Neural progenitor cell (in vitro differentiated cells): ENCODE measurements around the gene NDUFV1. TPM values are rescaled to one million over a fixed set of nuclear protein-coding genes. Genes with fewer than 3 reads are reported as not detected.

Source experiments
- DNase-seq: peaks from one replicate; pipeline ENCODE4 v3.0.0-alpha.2; 2016; ENCODE audit warnings: low spot score
- H2AFZ ChIP-seq: fragments of 200-600 bp; sonication (generic); replicated peaks from 2 replicates; pipeline ENCODE4 v1.6.1; 2016; ENCODE audit warnings: antibody characterized with exemption
- H3F3A ChIP-seq: fragments of 200-600 bp; sonication (generic); 2 replicates; pipeline ENCODE4 v1.6.1; 2016; ENCODE audit warnings: antibody characterized with exemption, low read depth
- H3K27ac ChIP-seq: fragments of 200-600 bp; sonication (generic); 2 replicates; pipeline ENCODE4 v1.5.1; 2016; ENCODE audit warnings: mild to moderate bottlenecking
- H3K27me3 ChIP-seq: fragments of 200-600 bp; sonication (generic); 2 replicates; pipeline ENCODE4 v1.6.1; 2016; ENCODE audit warnings: mild to moderate bottlenecking, moderate library complexity
- H3K36me3 ChIP-seq: fragments of 200-600 bp; sonication (generic); 2 replicates; pipeline ENCODE4 v1.5.1; 2016
- H3K4me1 ChIP-seq: fragments of 200-600 bp; sonication (generic); 2 replicates; pipeline ENCODE4 v1.6.1; 2016; ENCODE audit warnings: mixed run types
- H3K4me2 ChIP-seq: fragments of 200-600 bp; sonication (generic); 2 replicates; pipeline ENCODE4 v1.6.1; 2016
- H3K4me3 ChIP-seq: fragments of 200-600 bp; sonication (generic); 2 replicates; pipeline ENCODE4 v1.5.1; 2016
- H3K79me2 ChIP-seq: fragments of 200-600 bp; sonication (generic); 2 replicates; pipeline ENCODE4 v1.6.1; 2016; ENCODE audit warnings: low read depth
- H3K9ac ChIP-seq: fragments of 200-600 bp; sonication (generic); 2 replicates; pipeline ENCODE4 v1.6.1; 2016
- H3K9me3 ChIP-seq: fragments of 200-600 bp; sonication (generic); 2 replicates; pipeline ENCODE4 v1.5.1; 2016; ENCODE audit warnings: low read depth
- H4K20me1 ChIP-seq: fragments of 200-600 bp; sonication (generic); 2 replicates; pipeline ENCODE4 v1.6.1; 2016; ENCODE audit warnings: low read depth
- H3K27ac Mint-ChIP-seq: 3 replicates; pipeline ENCODE4 v1.8.0; 2021; ENCODE audit warnings: mixed read lengths
- H3K27me3 Mint-ChIP-seq: 2 replicates; pipeline ENCODE4 v1.8.0; 2022; ENCODE audit warnings: low read depth, mild to moderate bottlenecking, inconsistent platforms, moderate library complexity, mixed read lengths; ENCODE audit not compliant: insufficient read depth
- H3K36me3 Mint-ChIP-seq: 3 replicates; pipeline ENCODE4 v1.8.0; 2021; ENCODE audit warnings: mixed read lengths
- H3K4me1 Mint-ChIP-seq: 3 replicates; pipeline ENCODE4 v1.8.0; 2021; ENCODE audit warnings: mixed read lengths
- H3K4me3 Mint-ChIP-seq: 3 replicates; pipeline ENCODE4 v1.8.0; 2021; ENCODE audit warnings: mild to moderate bottlenecking, moderate library complexity, mixed read lengths
- H3K9me3 Mint-ChIP-seq: 3 replicates; pipeline ENCODE4 v1.8.0; 2020; ENCODE audit warnings: mixed read lengths
- CTCF ChIP-seq: fragments of 200-600 bp; sonication (generic); IDR thresholded peaks from 2 replicates; pipeline ENCODE4 v1.5.1; 2017; ENCODE audit warnings: antibody characterized with exemption, mild to moderate bottlenecking
- EZH2 ChIP-seq: fragments of 200-600 bp; sonication (generic); IDR thresholded peaks from 2 replicates; pipeline ENCODE4 v1.6.1; 2017; ENCODE audit warnings: antibody characterized with exemption, mild to moderate bottlenecking, moderate library complexity
- EZH2phosphoT487 ChIP-seq: fragments of 200-600 bp; sonication (generic); IDR thresholded peaks from 2 replicates; pipeline ENCODE4 v1.6.1; 2017; ENCODE audit warnings: antibody characterized with exemption
- total RNA-seq: library from RNA; depleted of rRNA; stranded (reverse); fragments of >200 nt; gene quantifications from 2 replicates; pipeline ENCODE4 v1.2.3, GENCODE V29; 2015; ENCODE audit warnings: low replicate concordance

Gene NDUFV1
- total RNA-seq, 1 donor from 2014 or later, result 71.0 TPM

- H3K36me3 Mint-ChIP-seq, result peaks cover 16% of the 10 kb centered on the region
- no peak overlapping the region for H3K27ac ChIP-seq
- TF ChIP-seq CTCF (no peak), EZH2phosphoT487 (no peak), EZH2 (no peak)
- no peaks in the 10 kb centered on the region for H3K27me3 ChIP-seq
- H3K9ac ChIP-seq, result no peak overlapping the region
- H3K36me3 ChIP-seq, result no peaks in the 10 kb centered on the region
- H3K9me3 Mint-ChIP-seq, result peaks cover 2% of the 10 kb centered on the region
- H3K27ac Mint-ChIP-seq, result peak overlapping the region; percentile 69
- peak overlapping the region; percentile 78 for H3K4me2 ChIP-seq
- peaks cover 63% of the 10 kb centered on the region for H3F3A ChIP-seq
- H3K27me3 Mint-ChIP-seq, result peaks cover 9% of the 10 kb centered on the region
- H3K4me3 Mint-ChIP-seq, result peak overlapping the region; percentile 80
- H2AFZ ChIP-seq, result no peak overlapping the region
- H3K9me3 ChIP-seq, result no peaks in the 10 kb centered on the region
- H4K20me1 ChIP-seq, result peaks cover 2% of the 10 kb centered on the region
- peaks cover 8% of the 10 kb centered on the region for H3K4me1 ChIP-seq
- no peaks in the 10 kb centered on the region for H3K79me2 ChIP-seq
- peaks cover 14% of the 10 kb centered on the region for H3K4me1 Mint-ChIP-seq
- H3K4me3 ChIP-seq, result peak overlapping the region; percentile 60
- DNase-seq, result no peak
Observed at GRCh38 chr11:67628710-67629385, 22.1 kb downstream of the NDUFV1 start.

GRCh38 chr11:67629386-67630227, 22.9 kb downstream of the NDUFV1 start, which contains the start of gene NUDT8:
TSS of gene NUDT8 (minus strand) at chr11:67629937. CDS start at chr11:67629911, 26 bp downstream.
- Histone ChIP-seq H3K9me3 (no peaks in the 10 kb centered on the region), H3K4me2 (peak within 1 kb of the TSS; percentile 78), H3K4me3 (peak within 1 kb of the TSS; percentile 69), H3K27me3 (no peaks in the 10 kb centered on the region), H3K4me1 (peaks cover 8% of the 10 kb centered on the region), H4K20me1 (no peaks in the 10 kb centered on the region), H2AFZ (no peak within 1 kb of the TSS), H3K27ac (peak within 1 kb of the TSS; percentile 84), H3F3A (peaks cover 59% of the 10 kb centered on the region), H3K36me3 (no peaks in the 10 kb centered on the region), H3K79me2 (no peaks in the 10 kb centered on the region), H3K9ac (peak within 1 kb of the TSS; percentile 36)
- H3K36me3 Mint-ChIP-seq, result peaks cover 15% of the 10 kb centered on the region
- H3K27ac Mint-ChIP-seq, result peak within 1 kb of the TSS; percentile 53
- peaks cover 2% of the 10 kb centered on the region for H3K9me3 Mint-ChIP-seq
- H3K27me3 Mint-ChIP-seq, result peaks cover 9% of the 10 kb centered on the region
- peak within 1 kb of the TSS; percentile 85 for H3K4me3 Mint-ChIP-seq
- TF ChIP-seq EZH2phosphoT487 (no peak), CTCF (peak; percentile 87)
- H3K4me1 Mint-ChIP-seq, result peaks cover 14% of the 10 kb centered on the region
- peak; percentile 94 for DNase-seq

- H3K9me3 ChIP-seq, result no peaks in the 10 kb centered on the region
- Mint-ChIP-seq H3K27ac (peak overlapping the region; percentile 53), H3K4me3 (peak overlapping the region; percentile 85), H3K27me3 (peaks cover 5% of the 10 kb centered on the region), H3K9me3 (peaks cover 2% of the 10 kb centered on the region), H3K36me3 (peaks cover 12% of the 10 kb centered on the region), H3K4me1 (peaks cover 14% of the 10 kb centered on the region)
- H3K4me3 ChIP-seq, result peak overlapping the region; percentile 69
- no peaks in the 10 kb centered on the region for H3K27me3 ChIP-seq
- TF ChIP-seq CTCF (peak; percentile 86), EZH2 (no peak), EZH2phosphoT487 (no peak)
- no peaks in the 10 kb centered on the region for H3K79me2 ChIP-seq
- H3K4me2 ChIP-seq, result peak overlapping the region; percentile 73
- peak overlapping the region; percentile 84 for H3K27ac ChIP-seq
- peaks cover 8% of the 10 kb centered on the region for H3K4me1 ChIP-seq
- peaks cover 52% of the 10 kb centered on the region for H3F3A ChIP-seq
- DNase-seq, result peak; percentile 100
- H2AFZ ChIP-seq, result no peak overlapping the region
- H3K9ac ChIP-seq, result peak overlapping the region; percentile 36
- no peaks in the 10 kb centered on the region for H4K20me1 ChIP-seq
- no peaks in the 10 kb centered on the region for H3K36me3 ChIP-seq
Observed at GRCh38 chr11:67630228-67630942, 23.6 kb downstream of the NDUFV1 start.
